ENCODE measurements around the gene A2ML1. TPM values are rescaled to one million over a fixed set of nuclear protein-coding genes. Genes with fewer than 3 reads are reported as not detected.

Gene A2ML1
- total and polyA plus RNA-seq, 9 donors = 0.07 to 0.80 (median 0.23) TPM; not detected in 1

GRCh38 chr12:8813572-8814357, 8.7 kb upstream of the A2ML1 start:
- WGBS, 3 donors = 74 to 94% (median 85%) methylated on average over 5 of the region's 5 CpGs

GRCh38 chr12:8816448-8817050, 5.9 kb upstream of the A2ML1 start:
- Histone ChIP-seq H3K4me1 (ENCODE audit: insufficient read depth) (no peaks in the 10 kb centered on the region), H3K27me3 (no peaks in the 10 kb centered on the region), H3K9me3 (no peaks in the 10 kb centered on the region), H3K4me3 (no peak overlapping the region), H3K36me3 (no peaks in the 10 kb centered on the region), H3K27ac (no peak overlapping the region)
- TF ChIP-seq EP300 (IDR thresholded peaks at IDR 0.05) = no peak
- TF ChIP-seq CTCF (IDR thresholded peaks at IDR 0.05) = no peak
- no peak for TF ChIP-seq POLR2A (IDR thresholded peaks at IDR 0.05)
- WGBS, 3 donors = 68 to 76% (median 72%) methylated on average over 3 of the region's 3 CpGs
- intact Hi-C loops (cut with DNase I) = no loop called here
- no peak for DNase-seq

More at GRCh38 chr12:8813572-8814357, 8.7 kb upstream of the A2ML1 start:
- Histone ChIP-seq H3K4me3 (no peak overlapping the region), H3K27me3 (no peaks in the 10 kb centered on the region), H3K4me1 (ENCODE audit: insufficient read depth) (no peaks in the 10 kb centered on the region), H3K9me3 (no peaks in the 10 kb centered on the region), H3K36me3 (no peaks in the 10 kb centered on the region), H3K27ac (no peak overlapping the region)
- intact Hi-C loops (cut with DNase I) = no loop called here
- DNase-seq = no peak
- TF ChIP-seq EP300 (IDR thresholded peaks at IDR 0.05) = no peak
- TF ChIP-seq POLR2A (IDR thresholded peaks at IDR 0.05) = no peak
- TF ChIP-seq CTCF (IDR thresholded peaks at IDR 0.05) = no peak

GRCh38 chr12:8817856-8818255, 4.6 kb upstream of the A2ML1 start:
- H3K9me3 ChIP-seq = no peaks in the 10 kb centered on the region
- H3K27ac ChIP-seq = no peak overlapping the region
- intact Hi-C loops (cut with DNase I) = no loop called here
- no peaks in the 10 kb centered on the region for H3K36me3 ChIP-seq
- H3K4me1 ChIP-seq (ENCODE audit: insufficient read depth) = no peaks in the 10 kb centered on the region
- DNase-seq = no peak
- no peak for TF ChIP-seq POLR2A (IDR thresholded peaks at IDR 0.05)
- no peak for TF ChIP-seq CTCF (IDR thresholded peaks at IDR 0.05)
- TF ChIP-seq EP300 (IDR thresholded peaks at IDR 0.05) = no peak
- 93 to 96% (median 94%) methylated on average over 1 of the region's 1 CpG for WGBS, 3 donors
- H3K4me3 ChIP-seq = no peak overlapping the region
- no peaks in the 10 kb centered on the region for H3K27me3 ChIP-seq

- H3K27ac ChIP-seq = no peak overlapping the region
- intact Hi-C loops (cut with DNase I) = no loop called here
- TF ChIP-seq CTCF (IDR thresholded peaks at IDR 0.05) (no peak), POLR2A (IDR thresholded peaks at IDR 0.05) (no peak), EP300 (IDR thresholded peaks at IDR 0.05) (no peak)
Observed at GRCh38 chr12:8818526-8818925, 3.9 kb upstream of the A2ML1 start.

More at GRCh38 chr12:8818526-8818925, 3.9 kb upstream of the A2ML1 start:
- Histone ChIP-seq H3K36me3 (no peaks in the 10 kb centered on the region), H3K27me3 (no peaks in the 10 kb centered on the region), H3K4me3 (no peak overlapping the region), H3K9me3 (no peaks in the 10 kb centered on the region), H3K4me1 (ENCODE audit: insufficient read depth) (no peaks in the 10 kb centered on the region)
- WGBS, 3 donors = 90 to 95% (median 92%) methylated on average over 2 of the region's 2 CpGs
- DNase-seq = no peak
